ENCODE data around the gene PZP.
"Not testable (repeated sequence)": the region's sequence is repeated elsewhere in the genome, so short reads cannot be mapped to it uniquely, and the experiment has no call there.

The PZP gene

GRCh38 chr12:9198012-9198411 is 10.2 kb downstream of the PZP start:
- in situ Hi-C loops (cut with MboI; ENCODE audit: low sequenced_read_pairs), result no loop called here

DNA sequence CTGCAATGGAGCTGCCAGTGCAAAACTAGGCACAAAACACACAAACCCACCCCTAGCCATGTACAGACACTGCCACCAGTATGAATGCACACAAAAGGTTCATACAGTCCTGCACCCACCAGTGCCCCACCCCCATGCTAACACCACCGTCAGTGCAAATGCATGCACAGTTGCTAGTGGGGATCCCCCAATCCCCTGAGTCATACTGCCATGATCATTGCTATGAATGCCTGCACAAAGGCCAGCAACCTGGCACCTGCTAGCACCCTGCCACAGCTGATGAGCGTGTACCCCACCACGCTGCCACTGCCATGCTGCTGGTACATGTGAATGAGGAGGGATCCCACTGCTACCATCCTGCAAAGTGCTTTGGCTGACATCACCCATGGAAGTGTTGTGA is 23.9 kb downstream of the PZP start:
- in situ Hi-C loops (cut with MboI; ENCODE audit: low sequenced_read_pairs), result no loop called here

- in situ Hi-C loops (cut with MboI; ENCODE audit: low sequenced_read_pairs), result no loop called here
Measured at GRCh38 chr12:9180810-9181209, 27.4 kb downstream of the PZP start.

- in situ Hi-C loops (cut with MboI; ENCODE audit: low sequenced_read_pairs), result no loop called here
Measured at GRCh38 chr12:9179781-9180180, 28.4 kb downstream of the PZP start.

DNA sequence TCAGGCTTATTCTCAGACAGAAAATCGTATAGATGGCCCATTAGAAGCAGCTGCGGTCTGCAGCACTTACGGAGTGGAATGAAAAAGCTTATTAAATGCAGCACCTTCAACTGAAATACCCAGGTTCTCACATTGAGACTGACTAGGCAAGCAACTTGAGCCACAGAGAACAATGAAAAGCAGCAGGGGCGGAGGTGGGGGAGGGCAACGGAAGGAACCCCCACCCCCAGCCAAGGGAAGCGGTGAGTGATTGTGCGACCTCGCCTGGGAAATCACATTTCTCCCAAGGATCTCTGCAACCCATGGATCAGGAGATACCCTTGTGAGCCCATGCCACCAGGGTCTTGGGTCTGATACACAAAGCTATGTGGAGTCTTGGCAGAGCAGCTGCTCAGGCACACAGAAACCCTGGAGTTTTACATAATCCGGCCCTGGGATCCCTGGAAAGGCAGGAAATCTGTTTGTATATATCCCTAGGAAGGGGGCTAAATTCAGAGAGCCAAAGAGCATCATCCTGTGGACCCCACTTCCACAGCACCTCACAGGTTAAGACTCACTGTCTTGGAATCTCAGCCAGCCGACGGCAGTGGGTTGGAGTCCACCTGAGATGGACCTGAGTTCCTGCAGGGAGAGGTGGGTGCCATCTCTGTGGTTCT is 38.1 kb downstream of the PZP start:
- in situ Hi-C loops (cut with MboI; ENCODE audit: low sequenced_read_pairs), result no loop called here

- in situ Hi-C loops (cut with MboI; ENCODE audit: low sequenced_read_pairs), result not testable (repeated sequence)
Measured at GRCh38 chr12:9167345-9167744, 40.9 kb downstream of the PZP start.

- in situ Hi-C loops (cut with MboI; ENCODE audit: low sequenced_read_pairs), result no loop called here
Measured at GRCh38 chr12:9163392-9163791, 44.8 kb downstream of the PZP start.

GRCh38 chr12:9156119-9156518 is 52.1 kb downstream of the PZP start:
- in situ Hi-C loops (cut with MboI; ENCODE audit: low sequenced_read_pairs), result no loop called here

DNA sequence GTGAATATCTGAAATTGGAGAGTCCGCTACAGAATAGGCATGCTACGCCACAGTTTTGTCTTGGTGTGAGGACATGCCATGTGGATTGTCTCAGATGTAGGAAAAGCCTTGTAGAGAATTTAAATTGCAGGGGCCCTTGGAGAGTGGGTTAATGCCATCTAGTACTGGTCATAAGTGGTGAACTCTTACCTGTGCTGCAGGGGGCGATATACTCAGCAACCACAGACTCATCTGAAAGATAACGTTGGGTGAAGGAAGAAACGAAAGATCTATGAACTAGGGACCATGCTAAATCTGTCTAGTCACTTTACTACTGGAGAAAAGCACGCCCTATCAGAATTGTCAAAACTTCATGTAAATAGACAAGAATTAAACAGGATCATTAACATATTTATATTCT is 58.8 kb downstream of the PZP start:
- in situ Hi-C loops (cut with MboI; ENCODE audit: low sequenced_read_pairs), result no loop called here

DNA sequence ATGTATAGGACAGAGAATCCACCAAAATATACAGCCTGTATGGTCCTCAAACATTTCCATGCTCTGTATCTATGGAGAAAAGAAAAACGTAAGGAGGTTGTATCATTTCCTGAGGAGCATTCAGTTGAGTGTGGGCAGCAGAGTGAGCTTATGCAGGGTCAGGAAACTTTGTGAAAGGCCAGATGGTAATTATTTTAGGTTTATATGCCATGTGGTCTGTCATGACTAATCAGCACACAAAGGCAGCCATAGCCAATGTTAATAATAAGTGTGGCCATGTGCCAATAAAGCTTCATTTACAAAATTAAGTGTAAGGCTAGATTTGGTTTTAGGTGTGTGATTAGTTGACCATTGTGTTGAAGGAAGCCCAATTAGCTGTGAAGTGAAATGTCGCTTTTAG is 59.3 kb downstream of the PZP start:
- in situ Hi-C loops (cut with MboI; ENCODE audit: low sequenced_read_pairs), result no loop called here

DNA sequence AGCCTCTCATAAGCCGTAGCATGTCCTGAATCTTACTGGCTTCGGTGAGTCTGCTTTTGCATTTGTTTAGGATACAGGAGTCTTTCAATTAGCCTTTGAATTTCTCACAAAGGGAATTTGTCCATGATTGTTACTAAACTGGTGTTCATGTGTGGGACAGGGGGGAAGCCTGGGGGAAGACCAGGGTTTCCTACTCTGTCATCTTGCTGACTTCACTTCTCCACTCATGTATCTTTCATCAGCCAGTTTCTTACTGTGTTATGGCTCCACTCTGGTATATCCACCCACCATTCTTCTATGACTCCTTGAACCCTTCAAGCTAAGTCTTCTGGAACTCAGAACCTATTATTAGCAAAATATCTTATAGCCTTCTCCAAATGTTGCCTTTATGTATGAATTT is 60.7 kb downstream of the PZP start:
- in situ Hi-C loops (cut with MboI; ENCODE audit: low sequenced_read_pairs), result no loop called here

DNA sequence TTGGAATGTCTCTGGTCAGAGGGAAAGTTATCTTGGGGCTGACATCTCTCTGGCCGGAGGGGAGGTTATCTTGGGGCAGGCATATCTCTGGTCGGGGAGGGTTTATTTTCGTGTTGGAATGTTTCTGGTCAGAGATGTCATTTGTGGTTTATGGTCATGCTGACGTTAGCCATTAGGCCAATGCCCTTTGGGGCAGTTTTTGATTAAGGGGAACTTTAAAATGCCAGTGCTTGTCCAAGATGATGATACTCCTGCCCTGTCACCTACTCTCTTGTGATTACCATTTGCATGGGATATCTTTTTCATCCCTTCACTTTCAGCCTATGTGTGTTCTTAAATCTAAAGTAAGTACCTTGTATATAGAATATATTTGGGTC is 63.5 kb downstream of the PZP start:
- in situ Hi-C loops (cut with MboI; ENCODE audit: low sequenced_read_pairs), result no loop called here

GRCh38 chr12:9143929-9144729 is 64.1 kb downstream of the PZP start:
- in situ Hi-C loops (cut with MboI; ENCODE audit: low sequenced_read_pairs), result no loop called here

DNA sequence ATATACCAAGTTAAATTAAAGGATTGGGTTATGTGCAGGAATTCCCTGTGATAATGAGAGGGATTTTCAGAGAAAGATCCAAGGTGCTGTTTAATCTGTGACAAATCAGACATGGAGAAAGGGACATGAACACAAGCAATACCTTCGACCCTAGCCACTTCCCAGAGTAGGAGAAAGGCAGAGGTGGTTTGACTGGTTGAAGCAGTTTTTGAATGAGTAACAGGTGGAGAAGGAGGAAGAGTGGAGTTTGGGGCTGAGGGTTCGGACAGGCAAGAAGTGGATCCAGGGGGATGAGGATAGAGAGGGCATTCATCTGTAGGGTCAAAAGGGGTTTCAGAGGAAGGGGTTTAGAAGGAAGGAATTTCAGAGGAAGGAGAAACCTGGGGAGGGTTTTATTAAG is 65.1 kb downstream of the PZP start:
- in situ Hi-C loops (cut with MboI; ENCODE audit: low sequenced_read_pairs), result no loop called here

DNA sequence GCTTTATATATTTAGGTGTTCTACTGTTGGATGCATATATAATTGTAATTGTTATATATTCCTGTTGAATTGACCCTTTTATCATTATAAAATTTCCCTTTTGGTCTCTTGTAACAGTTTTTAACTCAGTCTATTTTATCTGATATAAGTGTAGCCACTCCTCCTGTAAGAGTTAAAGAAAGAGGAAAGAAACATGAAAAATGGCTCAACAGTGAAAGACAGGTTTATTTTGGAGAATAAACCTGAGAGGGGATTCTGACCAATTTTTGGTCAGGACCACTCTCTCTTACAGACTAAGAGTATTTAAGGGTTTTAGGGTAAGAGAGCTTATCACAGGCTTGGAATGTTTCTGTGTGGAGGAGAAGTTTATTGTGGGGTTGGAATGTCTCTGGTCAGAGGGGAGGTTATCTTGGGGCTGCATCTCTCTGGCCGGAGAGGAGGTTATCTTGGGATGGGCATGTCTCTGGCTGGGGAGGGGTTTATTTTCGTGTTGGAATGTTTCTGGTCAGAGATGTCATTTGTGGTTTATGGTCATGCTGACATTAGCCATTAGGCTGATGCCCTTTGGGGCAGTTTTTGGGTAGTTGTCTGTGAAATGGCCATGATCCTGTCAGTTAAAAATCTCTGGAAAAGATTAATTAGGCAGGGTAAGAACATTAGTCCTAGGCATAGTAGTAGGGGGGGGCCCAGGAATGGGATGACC is 68.5 kb downstream of the PZP start:
- in situ Hi-C loops (cut with MboI; ENCODE audit: low sequenced_read_pairs), result not testable (repeated sequence)

- in situ Hi-C loops (cut with MboI; ENCODE audit: low sequenced_read_pairs), result no loop called here
Measured at GRCh38 chr12:9135903-9136310, 72.3 kb downstream of the PZP start.

DNA sequence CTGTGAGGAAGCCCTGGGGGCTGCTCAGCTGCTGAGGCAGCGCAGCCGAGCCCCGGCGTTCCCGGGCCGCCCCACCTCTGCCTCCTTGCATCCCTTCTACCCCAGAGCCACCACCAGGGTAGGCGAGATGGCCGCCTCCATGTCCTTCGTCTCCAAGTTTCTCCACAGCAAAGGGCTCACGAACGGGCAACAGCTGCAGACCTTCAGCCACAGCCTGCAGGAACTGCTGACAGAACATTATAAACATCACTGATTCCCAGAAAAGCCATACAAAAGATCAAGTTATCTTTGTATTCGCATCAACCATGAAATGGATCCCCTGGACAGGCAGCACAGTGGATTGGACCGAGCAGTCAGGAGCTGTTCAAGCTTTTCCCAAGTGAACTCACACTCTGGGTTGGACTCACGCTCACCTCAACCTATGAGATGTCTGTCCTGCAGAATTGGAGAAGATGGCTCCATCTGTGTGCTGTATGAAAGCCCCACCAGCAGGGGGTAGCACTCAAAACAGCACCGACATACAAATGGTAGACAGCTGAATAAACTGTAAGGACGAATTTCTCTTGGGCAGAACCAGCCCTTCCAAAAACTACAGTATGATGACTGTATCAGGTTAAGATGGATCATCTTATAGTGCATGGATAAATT is 73.1 kb downstream of the PZP start:
- in situ Hi-C loops (cut with MboI; ENCODE audit: low sequenced_read_pairs), result no loop called here

DNA sequence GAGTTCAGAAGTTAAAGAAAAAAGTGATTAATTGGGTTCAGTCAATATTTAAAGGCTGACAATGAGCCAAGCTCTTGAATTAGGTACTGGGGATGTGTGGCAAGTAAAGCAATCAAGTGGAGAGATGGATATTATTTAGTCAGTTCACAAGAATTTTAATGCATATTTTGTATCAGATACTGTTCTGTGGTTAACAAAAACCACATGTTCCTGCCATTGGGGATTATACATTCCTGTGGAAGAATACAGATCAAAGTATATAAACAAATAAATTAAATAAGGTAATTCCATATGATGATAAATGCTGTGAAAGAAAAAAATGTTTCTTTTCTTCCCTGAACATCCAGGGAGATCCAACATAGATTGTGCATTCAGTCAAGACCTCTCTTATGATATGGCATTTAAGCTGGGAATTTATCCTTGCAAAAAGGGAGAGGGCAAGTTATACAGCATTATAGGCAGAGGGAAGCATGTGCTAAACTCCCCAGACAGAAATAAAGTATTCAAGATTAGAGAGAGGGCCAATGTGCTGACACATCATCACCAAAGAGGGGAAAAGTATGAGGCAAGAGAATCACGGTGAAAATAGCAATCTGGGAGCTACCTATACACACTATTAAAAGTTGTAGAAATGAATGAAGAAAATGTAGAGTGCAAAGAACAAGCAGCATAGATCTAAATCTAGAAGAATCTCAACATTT is 74.8 kb downstream of the PZP start:
- in situ Hi-C loops (cut with MboI; ENCODE audit: low sequenced_read_pairs), result no loop called here

DNA sequence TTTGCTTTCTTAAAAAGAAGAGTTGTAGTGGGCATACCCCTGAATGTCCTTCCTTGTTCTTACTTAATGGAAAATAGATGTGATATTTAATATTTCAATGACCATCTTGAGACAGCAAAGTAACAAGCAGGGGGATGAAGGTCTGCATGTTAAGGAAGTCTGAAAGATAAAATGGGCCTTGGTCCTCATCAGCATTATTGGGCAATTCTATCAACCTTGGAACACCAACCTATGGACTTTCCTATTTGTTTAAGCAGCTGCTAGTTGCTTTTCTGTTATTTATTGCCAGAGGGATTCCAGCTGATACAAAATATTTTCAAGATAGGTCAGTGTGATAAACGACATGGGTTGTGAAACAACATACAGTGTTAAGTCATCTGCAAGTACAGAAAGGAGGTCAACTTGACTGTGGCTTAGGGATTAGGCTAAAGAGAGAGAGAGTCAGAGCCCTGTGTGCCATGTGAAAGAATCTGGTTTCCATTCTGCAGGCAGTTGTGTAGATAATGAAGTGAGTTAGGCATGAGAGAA is 76.1 kb downstream of the PZP start:
- in situ Hi-C loops (cut with MboI; ENCODE audit: low sequenced_read_pairs), result no loop called here

- in situ Hi-C loops (cut with MboI; ENCODE audit: low sequenced_read_pairs), result no loop called here
Measured at GRCh38 chr12:9130244-9130643, 78.0 kb downstream of the PZP start.
